MM.1S (cell line): Measurements from ENCODE around the gene LINC00305.

Experiments
- DNase-seq: peaks from one replicate; pipeline ENCODE4 v3.0.0-alpha.2; 2015
- H2AFZ ChIP-seq: fragments of 300-600 bp; sonication (generic); 2 replicates; pipeline ENCODE4 v1.6.0; 2016; ENCODE audit warnings: antibody characterized with exemption, low read length
- H3F3A ChIP-seq: fragments of 300-600 bp; sonication (generic); 2 replicates; pipeline ENCODE4 v1.6.1; 2016; ENCODE audit warnings: mild to moderate bottlenecking, antibody characterized with exemption, low read length, moderate library complexity, mixed read lengths; ENCODE audit not compliant: insufficient read depth
- H3K27ac ChIP-seq: fragments of 300-600 bp; sonication (generic); 2 replicates; pipeline ENCODE4 v1.5.1; 2016; ENCODE audit warnings: mild to moderate bottlenecking, low read length
- H3K27me3 ChIP-seq: fragments of 300-600 bp; sonication (generic); replicated peaks from 2 replicates; pipeline ENCODE4 v1.6.0; 2016; ENCODE audit warnings: low read length; ENCODE audit not compliant: insufficient read depth
- H3K36me3 ChIP-seq: fragments of 300-600 bp; sonication (generic); replicated peaks from 2 replicates; pipeline ENCODE4 v1.6.1; 2016; ENCODE audit warnings: mild to moderate bottlenecking, low read length, mixed read lengths; ENCODE audit not compliant: insufficient read depth
- H3K4me1 ChIP-seq: fragments of 300-600 bp; sonication (generic); 2 replicates; pipeline ENCODE4 v1.6.1; 2016; ENCODE audit warnings: low read length, mixed read lengths
- H3K4me2 ChIP-seq: fragments of 300-600 bp; sonication (generic); 2 replicates; pipeline ENCODE4 v1.6.0; 2016; ENCODE audit warnings: low read depth, low read length
- H3K4me3 ChIP-seq: fragments of 300-600 bp; sonication (generic); 2 replicates; pipeline ENCODE4 v1.5.1; 2016; ENCODE audit warnings: low read length, mixed read lengths
- H3K79me2 ChIP-seq: fragments of 300-600 bp; sonication (generic); 2 replicates; pipeline ENCODE4 v1.6.1; 2016; ENCODE audit warnings: mixed run types, low read length, mixed read lengths
- H3K9ac ChIP-seq: fragments of 300-600 bp; sonication (generic); 2 replicates; pipeline ENCODE4 v1.6.1; 2016; ENCODE audit warnings: low read length, mixed read lengths
- H3K9me2 ChIP-seq: fragments of 300-600 bp; sonication (generic); replicated peaks from 2 replicates; pipeline ENCODE4 v1.6.1; 2016; ENCODE audit warnings: mild to moderate bottlenecking, low read length, mixed read lengths; ENCODE audit not compliant: insufficient read depth
- H3K9me3 ChIP-seq: fragments of 300-600 bp; sonication (generic); replicated peaks from 2 replicates; pipeline ENCODE4 v1.6.1; 2016; ENCODE audit warnings: mild to moderate bottlenecking, low read length, mixed read lengths; ENCODE audit not compliant: insufficient read depth
- H4K20me1 ChIP-seq: fragments of 300-600 bp; sonication (generic); 2 replicates; pipeline ENCODE4 v1.6.1; 2016; ENCODE audit warnings: mild to moderate bottlenecking, low read length, moderate library complexity, mixed read lengths; ENCODE audit not compliant: insufficient read depth
- CTCF ChIP-seq: fragments of 300-600 bp; sonication (generic); IDR thresholded peaks from 2 replicates; pipeline ENCODE4 v1.5.1; 2016; ENCODE audit warnings: antibody characterized with exemption, low read length, mixed read lengths
- EZH2 ChIP-seq: fragments of 300-600 bp; sonication (generic); optimal IDR thresholded peaks from 2 replicates; pipeline ENCODE3; 2017; ENCODE audit warnings: low read depth, mild to moderate bottlenecking, antibody characterized with exemption, low read length, mixed read lengths
- EZH2phosphoT487 ChIP-seq: fragments of 300-600 bp; sonication (generic); IDR thresholded peaks from 2 replicates; pipeline ENCODE4 v1.6.1; 2018; ENCODE audit warnings: antibody characterized with exemption, low read length

The LINC00305 gene

GRCh38 chr18:64134044-64134747 lies 14.7 kb downstream of the LINC00305 start:
- Histone ChIP-seq H3K4me1 (no peaks in the 10 kb centered on the region), H4K20me1 (no peaks in the 10 kb centered on the region), H3K36me3 (no peaks in the 10 kb centered on the region), H2AFZ (no peak overlapping the region), H3K27me3 (no peaks in the 10 kb centered on the region), H3K4me2 (no peak overlapping the region), H3K4me3 (no peak overlapping the region), H3K27ac (no peak overlapping the region), H3K9me2 (no peaks in the 10 kb centered on the region), H3K9ac (no peak overlapping the region), H3F3A (no peaks in the 10 kb centered on the region), H3K9me3 (no peaks in the 10 kb centered on the region), H3K79me2 (no peaks in the 10 kb centered on the region)
- no peak for TF ChIP-seq CTCF
- no peak for TF ChIP-seq EZH2phosphoT487
- TF ChIP-seq EZH2 = no peak
- no peak for DNase-seq

GRCh38 chr18:64132871-64133270 lies 16.0 kb downstream of the LINC00305 start:
- Histone ChIP-seq H3K4me3 (no peak overlapping the region), H3F3A (no peaks in the 10 kb centered on the region), H3K4me1 (no peaks in the 10 kb centered on the region), H3K79me2 (no peaks in the 10 kb centered on the region), H2AFZ (no peak overlapping the region), H3K27me3 (no peaks in the 10 kb centered on the region), H3K27ac (no peak overlapping the region), H3K9ac (no peak overlapping the region), H3K9me2 (no peaks in the 10 kb centered on the region), H3K36me3 (no peaks in the 10 kb centered on the region), H4K20me1 (no peaks in the 10 kb centered on the region), H3K9me3 (no peaks in the 10 kb centered on the region), H3K4me2 (no peak overlapping the region)
- no peak for DNase-seq
- TF ChIP-seq EZH2 (no peak), EZH2phosphoT487 (no peak), CTCF (no peak)

GRCh38 chr18:64131314-64131713 lies 17.6 kb downstream of the LINC00305 start:
- Histone ChIP-seq H3K36me3 (no peaks in the 10 kb centered on the region), H2AFZ (no peak overlapping the region), H4K20me1 (no peaks in the 10 kb centered on the region), H3F3A (no peaks in the 10 kb centered on the region), H3K4me3 (no peak overlapping the region), H3K4me2 (no peak overlapping the region), H3K27ac (no peak overlapping the region), H3K27me3 (no peaks in the 10 kb centered on the region), H3K9me3 (no peaks in the 10 kb centered on the region), H3K9me2 (no peaks in the 10 kb centered on the region), H3K79me2 (no peaks in the 10 kb centered on the region), H3K4me1 (no peaks in the 10 kb centered on the region; the same call in 1 of the 2 replicates), H3K9ac (no peak overlapping the region)
- no peak for TF ChIP-seq EZH2
- no peak for TF ChIP-seq EZH2phosphoT487
- no peak for TF ChIP-seq CTCF
- no peak for DNase-seq
